GM19351 (cell line): ENCODE results near the gene CLTA.

Experiments used
- ATAC-seq: cut with Tn5 transposase; IDR thresholded peaks from one replicate; pipeline ENCODE4 v1.9.1; 2021; ENCODE audit warnings: mild to moderate bottlenecking, moderate library complexity; ENCODE audit not compliant: unreplicated experiment

CLTA gene, protein sequence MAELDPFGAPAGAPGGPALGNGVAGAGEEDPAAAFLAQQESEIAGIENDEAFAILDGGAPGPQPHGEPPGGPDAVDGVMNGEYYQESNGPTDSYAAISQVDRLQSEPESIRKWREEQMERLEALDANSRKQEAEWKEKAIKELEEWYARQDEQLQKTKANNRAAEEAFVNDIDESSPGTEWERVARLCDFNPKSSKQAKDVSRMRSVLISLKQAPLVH

DNA sequence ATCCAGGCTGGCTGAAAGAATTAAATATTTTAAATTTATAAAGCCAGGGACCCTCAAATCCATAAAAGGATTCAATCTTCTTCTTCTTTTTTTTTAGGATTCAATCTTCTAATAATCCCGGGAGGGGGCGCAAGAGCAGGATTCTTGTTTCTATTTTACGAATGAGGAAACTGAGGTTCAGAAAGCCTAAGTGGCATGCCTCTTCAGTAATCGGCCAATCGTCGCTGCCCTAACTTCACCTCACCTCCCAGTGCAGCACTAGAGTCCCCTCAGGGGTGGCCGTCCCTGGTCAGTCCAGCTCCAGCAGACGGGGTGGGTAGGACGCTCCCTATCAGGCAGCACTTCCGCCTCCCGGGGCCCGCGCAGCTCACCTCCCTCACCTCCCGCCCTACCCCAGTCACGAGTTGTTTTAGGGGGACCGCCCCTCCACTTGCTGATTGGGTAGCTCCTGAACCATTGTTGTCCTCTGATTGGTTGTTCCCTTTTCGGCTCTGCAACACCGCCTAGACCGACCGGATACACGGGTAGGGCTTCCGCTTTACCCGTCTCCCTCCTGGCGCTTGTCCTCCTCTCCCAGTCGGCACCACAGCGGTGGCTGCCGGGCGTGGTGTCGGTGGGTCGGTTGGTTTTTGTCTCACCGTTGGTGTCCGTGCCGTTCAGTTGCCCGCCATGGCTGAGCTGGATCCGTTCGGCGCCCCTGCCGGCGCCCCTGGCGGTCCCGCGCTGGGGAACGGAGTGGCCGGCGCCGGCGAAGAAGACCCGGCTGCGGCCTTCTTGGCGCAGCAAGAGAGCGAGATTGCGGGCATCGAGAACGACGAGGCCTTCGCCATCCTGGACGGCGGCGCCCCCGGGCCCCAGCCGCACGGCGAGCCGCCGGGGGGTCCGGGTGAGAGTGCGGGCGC, at the start of gene CLTA:
Gene CLTA (plus strand): TSS at position 534 of the 902 bp plus-strand sequence. CDS start 136 bp downstream, at position 670.
- ATAC-seq = peak; percentile 98

DNA sequence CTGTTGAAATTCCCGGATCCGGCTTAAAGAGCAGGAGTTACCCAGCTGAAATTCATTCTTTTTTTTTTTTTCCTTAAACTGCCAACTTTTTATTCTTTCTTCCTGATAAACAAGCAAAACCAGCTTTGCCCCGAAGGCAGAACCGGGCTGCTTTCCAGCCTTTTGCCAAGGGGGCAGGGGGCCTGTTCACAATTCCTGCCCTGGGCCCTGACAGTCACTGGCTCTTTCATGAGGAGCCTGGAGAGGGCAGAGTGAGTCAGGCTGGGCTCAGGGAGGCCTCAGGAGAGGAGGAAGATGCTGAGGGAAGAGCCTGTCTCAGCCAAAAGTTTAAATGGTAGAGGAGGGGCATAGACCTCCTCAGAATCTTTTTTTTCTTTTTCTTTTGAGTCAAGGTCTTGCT, 49.4 kb upstream of the CLTA start:
- no peak for ATAC-seq

DNA sequence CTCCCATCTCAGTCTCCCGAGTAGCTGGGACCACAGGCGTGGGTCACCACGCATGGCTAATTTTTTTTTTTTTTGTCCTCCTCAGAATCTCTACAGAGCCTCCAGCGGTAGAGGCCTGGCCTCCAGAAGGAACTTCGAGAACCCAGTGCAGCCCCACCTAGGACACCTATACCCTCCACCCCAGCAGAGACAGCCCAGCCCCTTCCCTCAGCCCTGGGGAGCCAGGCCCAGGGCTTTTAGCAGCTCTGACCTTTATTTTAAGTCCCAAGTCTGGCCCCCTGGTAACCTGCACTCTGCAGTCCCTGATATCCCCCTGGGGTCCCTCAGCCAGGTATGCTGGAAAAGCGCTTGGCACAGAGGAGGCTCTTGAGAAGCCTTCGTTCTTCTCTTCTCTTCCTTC, 49.0 kb upstream of the CLTA start:
- no peak for ATAC-seq

DNA sequence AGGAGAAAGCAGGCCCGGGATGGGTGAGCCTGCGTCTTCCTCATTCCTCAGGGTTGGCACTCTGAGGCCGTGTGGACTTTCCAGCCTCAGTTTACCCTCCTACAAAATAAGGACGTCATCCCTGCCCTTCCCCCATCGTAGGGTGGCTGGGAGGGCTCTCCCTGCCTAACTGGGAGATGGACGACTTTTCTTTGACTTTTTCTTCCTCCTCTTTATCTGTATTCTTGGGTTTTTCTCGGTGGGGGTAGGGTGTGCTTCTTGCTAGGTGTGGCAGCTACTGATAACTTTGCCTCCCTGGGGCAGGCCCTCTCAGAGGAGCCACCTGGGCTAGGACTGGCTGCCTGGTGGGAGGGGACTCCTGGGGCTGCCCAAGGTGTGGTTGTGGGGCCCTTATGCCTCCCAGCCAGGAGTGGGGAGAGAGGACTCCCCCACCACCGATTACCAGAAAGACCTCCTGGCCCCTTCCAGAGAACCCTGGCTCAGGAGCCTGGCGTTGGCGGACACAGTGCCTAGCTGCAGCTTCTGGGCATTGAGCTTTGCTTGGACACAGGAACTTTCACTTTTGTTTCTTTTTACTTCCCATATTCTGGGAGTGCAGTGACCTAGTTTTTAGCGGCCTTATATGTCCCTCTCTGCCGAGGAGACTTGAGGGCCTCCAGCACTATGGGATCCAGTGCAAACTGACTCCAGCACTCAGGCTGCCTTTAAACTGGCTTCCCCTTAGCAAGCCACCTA, 48.0 kb upstream of the CLTA start:
- ATAC-seq = no peak

DNA sequence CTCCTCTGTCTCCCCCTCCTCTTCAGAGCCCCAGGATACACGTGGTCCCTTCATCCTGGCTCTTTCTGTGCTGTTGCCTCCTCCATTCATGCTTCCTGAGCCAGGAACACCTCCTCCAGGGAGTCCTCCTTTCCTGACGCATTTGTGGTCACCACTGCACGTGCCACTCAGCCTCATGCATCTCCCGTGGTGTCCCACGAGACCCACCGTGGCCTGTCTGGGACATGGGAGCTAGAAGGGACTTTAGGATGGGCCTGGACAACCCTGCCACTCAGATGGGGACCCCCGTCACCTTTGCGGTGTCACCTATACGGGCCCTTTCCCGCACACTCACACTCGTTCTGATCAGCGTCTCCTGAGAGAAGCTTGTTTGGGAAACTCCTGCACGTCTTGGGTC, 47.5 kb upstream of the CLTA start:
- ATAC-seq = no peak

DNA sequence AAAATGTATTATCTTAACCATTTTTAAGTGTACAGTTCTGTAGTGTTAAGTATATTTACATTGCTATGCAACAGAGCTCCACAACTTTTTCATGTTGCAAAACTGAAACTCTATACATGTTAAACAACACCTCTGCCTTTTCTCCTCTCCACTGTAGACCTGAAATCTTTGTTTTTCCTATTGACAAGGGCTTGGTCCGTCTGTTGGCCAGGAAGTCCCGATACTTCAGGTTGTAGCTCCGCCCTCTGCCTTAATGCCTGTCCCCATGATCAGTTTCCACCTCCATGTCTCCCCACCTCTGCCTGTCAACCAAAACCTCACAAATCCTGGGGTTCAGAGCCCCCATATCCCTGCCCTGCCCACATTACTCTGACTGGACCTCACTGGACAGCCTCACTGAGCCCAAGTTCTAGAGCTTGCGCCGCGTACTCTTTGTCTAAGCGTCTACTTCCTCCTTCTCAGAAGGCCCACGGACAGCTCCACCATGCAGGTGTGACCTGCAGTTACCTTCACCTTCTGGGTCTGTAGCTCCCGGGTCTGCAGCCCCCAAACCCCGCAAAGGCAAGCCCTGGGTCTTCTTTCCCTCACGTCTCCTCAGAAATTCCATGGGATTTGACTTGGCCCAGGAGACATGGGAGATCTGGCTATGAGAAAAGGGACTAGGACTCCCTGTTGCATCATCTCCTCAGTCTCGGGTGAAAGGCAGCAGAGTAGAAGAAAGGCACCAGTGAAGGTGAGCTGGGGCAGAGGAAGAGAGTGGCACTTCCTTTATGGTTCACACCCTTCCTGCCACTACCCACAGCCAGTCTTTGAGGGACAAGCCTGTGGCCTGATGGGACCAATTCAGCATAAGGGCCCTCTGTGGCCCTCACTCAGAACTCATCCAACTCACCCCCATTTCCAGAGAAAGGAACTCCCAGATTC, 46.1 kb upstream of the CLTA start:
- no peak for ATAC-seq

DNA sequence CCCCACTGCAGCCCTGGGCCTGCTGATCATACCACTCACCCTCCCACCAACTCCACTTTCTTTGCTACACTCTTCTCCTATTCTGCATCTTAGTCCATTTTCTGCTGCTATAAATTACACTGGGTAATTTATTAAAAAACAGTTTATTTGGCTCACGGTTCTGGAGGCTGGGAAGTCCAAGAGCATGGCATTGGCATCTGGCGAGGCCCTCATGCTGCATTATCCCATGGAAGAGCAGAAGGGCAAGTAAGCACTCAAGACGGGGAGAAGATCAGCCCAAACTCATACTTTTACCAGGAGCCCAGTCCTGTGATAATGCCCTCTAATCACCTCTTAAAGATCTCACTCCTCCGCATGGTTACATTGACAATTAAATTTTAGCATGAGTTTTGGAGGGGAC, 44.8 kb upstream of the CLTA start:
- no peak for ATAC-seq

DNA sequence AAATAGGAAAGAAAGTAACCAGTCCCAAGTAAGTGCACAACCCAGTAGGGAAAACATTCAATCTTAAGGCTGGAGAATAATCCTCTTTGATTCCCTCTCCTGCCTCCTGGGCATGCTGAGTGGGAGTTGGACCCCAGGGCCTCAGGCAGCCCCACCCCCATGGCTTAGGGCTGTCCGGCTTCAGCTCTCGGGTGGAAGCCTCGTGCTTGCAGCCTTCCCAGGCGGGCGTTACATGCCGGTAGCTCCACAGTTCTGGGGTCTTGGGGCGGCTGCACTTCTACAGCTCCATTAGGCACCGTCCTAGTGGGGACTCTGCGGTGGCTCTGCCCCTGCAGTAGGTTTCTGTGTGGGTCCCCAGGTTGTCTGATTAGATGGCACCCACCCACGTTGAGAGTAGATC, 44.1 kb upstream of the CLTA start:
- no peak for ATAC-seq

DNA sequence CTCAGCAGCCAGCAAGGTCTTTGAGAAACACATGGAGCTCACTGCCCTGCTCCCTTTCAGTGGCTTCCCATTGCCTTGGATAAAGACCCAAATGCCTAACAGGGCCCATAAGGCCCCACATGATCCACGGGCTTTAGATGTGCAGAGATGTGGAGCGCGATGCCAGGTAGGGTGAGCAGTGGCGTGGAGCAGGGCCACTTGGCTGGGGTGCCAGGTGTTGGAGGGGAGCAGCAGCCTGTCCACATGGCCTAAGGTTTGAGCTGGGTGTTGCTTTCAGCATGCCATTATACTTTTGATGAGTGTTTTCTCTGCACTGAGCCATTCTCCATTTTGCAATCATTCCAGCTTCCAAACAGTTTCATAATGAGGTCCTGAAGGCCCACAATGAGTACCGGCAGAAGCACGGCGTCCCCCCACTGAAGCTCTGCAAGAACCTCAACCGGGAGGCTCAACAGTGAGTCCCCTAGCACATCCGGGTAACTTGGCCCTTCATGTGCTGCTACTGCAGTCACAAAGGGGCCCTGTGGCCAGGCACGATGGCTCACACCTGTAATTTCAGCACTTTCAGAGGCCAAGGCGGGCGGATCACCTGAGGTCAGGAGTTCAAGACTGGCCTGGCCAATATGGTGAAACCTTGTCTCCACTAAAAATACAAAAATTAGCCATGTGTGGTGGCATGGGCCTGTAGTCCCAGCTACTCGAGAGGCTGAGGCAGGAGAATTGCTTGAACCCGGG, 43.1 kb upstream of the CLTA start:
- ATAC-seq = no peak

DNA sequence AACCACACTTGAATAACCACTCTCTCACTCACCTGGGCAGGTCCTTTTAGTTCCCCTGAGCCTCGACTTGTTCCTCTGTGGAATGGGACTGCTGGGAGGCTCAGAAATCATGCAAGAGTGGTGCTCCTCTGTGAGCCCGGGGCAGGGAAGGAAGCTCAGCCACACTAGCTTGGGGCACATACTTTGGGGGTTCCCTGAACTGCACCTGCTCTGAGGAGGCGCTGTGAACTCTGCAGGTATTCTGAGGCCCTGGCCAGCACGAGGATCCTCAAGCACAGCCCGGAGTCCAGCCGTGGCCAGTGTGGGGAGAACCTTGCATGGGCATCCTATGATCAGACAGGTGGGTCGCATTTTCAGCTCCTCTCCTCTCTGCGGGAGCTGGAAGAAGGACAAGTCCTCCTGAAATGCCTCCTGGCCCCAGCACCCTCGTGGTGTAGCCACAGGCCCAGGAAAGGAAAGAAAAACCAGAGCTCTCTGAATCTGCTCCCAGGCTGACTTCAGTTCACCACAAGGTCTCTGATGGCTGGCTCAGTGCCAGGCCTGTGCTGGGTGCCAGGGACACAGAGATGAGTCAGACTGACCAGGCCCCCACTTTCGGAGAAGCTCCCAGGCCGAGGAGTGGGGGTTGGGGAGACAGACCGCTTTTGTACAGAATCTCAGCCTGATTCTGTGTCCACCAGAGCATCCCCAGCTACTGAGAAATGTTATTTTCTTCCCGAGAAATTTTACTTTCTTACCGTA, 42.2 kb upstream of the CLTA start:
- ATAC-seq = peak; percentile 51

DNA sequence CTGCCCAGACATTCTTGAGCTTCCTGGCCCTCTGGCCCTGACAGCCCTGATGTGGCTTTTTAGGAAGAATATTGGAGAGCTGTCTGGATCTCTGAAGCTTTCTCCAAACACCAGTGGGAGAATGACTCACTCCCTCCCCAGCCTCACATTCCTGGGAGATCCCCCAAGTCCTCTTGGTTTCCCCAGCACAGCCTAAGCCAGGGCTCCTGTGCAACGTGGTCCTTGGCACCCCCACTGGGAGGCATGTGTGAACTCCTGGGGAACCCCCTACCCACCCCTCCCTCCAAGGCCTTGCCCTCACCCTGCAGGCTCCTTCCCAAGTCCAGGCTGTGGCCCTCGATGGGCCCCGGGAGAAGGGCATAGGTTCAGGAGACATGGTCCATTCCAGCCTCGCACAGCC, 41.5 kb upstream of the CLTA start:
- no peak for ATAC-seq

DNA sequence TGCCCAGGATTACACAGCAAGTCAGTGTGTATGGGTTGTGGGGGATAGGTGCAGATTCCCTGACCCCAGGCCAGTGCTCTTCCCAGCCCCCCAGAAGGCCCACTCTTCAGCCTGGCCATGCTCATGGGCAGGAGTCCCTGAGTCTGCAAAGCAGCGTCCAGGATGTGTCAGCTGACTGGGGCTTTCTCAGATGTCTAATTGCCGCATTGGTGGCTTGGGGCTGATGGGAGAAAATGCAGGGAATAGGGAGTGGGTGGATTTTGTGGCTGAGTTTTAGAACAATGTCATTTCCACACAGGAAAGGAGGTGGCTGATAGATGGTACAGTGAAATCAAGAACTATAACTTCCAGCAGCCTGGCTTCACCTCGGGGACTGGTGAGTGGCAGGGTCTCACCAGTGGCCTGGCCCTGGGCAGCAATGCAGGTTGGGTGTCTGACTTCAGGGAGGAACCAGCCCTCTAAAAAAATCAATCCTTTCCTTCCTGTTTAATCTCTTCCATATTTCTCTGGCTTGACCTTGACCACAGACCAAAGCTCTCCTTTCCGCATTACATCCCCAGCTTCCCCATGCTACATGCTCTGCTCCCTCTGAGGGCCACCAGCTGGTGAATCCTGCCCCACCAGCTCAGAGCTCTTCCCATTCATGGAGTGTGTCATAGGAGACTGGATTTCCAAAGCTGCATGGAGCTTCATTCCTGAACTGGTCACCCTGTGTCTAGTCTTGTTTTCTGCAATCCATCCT, 40.0 kb upstream of the CLTA start:
- ATAC-seq = no peak

DNA sequence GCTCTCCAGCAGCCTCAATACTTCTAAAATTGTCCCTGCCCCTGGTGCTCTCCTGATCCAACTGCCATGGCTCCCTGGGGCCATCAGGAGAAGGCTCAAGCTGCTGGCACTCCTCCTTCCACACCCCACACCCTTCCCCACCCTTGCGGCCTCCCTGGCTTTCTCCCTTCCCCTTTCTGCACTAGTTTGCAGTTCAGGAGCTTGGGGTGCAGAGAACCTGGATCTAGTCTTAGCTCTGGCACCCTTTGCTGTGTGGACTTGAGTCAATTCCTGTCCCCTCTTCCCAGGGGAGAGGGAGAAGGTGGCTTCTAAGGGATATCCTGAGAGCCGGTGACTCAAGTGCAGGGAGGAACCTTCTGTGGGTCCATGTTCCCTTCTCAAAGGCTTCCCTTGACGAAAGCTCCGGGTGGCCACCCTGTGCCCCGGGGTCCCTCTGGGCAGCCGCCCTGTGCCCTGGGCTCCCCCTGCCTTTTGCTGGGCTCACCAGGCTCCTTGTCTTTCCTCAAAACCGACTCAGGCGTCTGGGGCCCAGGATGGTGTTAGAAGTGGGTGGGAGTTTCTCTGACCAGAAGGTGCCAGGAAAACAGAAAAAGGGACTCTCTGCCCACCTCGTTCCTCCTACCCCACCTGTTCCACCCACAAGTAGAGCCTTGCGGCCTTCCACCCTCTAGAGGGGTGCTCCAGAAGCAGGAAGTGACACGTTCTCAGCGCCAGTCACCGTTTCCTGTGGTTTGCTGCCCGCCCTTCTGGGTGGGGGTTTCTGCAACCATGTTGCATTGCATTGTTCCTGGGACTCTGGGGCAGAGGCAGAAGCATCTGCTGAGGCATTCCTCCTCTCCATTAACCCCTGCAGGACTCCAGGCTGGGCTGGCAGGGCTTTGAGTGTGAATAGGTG, 39.2 kb upstream of the CLTA start:
- peak; percentile 78 for ATAC-seq

DNA sequence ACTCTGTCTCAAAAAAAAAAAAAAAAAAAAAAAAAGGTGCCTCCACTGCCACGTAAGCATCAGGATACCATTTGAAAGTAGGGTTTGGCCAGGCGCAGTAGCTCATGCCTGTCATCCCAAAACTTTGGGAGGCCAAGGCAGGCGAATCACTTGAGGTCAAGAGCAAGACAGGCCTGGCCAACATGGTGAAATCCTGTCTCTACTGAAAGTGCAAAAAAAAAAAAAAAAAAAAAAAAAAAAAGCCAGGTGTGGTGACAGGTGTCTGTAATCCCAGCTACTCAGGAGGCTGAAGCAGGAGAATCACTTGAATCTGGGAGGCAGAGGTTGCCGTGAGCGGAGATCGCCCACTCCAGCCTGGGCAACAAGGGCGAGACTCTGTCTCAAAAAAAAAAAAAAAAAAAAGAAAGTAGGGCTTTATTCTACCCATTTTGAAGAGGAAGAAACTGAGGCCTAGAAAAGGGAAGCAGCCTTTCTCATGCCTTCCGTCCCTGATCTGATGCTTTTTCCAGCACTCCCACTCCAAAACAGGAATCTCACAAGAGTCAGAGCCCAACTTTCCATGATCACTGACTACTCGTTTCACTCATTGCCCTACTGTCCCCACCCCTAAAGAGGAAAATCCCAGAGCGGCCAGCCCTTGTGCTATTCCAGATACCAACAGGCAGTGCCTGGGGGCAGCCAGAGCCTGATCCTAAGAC, 37.8 kb upstream of the CLTA start:
- no peak for ATAC-seq

DNA sequence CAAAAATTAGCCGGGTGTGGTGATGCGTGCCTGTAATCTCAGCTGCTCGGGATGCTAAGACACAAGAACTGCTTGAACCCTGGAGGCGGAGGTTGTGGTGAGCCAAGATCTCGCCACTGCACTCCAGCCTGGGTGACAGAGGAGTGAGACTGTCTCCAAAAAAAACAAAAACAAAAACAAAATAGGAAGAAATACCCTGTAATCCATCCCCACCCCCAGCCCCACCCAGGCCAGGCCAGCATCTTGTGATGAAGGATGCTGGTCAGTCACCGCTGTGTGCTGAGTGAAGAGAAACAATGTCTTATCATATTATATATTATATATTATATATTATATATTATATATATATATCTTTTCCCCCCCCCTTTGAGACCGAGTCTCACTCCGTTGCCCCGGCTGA, 37.0 kb upstream of the CLTA start:
- ATAC-seq = no peak

DNA sequence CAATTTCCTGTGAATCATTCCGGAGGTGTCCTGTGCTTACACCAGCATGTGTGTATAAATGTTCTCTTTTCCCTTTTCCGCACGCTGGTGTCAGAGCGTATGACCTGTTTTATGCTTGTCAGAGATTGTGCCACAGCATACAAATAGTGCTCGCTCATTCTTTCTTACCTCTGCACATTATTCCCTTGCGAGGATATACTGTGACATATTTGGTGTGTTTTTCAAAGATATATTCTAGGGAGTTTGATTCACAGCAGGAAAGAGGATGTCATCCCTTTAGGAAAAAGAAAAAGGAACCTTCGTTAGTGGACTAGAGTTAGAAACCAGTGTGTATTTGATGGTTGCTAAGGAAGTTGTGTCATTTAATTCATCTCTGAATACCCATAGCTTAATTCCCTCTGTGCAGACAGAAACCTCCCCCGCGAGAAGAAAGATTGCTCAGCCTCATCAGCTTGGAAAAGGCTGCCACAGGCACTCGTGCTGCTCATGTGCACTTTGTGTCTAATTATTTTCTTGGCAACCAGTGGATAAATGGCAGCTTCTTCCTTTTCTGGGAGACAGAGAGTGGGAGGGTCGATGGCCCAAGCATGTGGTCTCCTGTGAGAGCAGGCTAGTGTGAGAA, 36.3 kb upstream of the CLTA start:
- ATAC-seq = no peak

DNA sequence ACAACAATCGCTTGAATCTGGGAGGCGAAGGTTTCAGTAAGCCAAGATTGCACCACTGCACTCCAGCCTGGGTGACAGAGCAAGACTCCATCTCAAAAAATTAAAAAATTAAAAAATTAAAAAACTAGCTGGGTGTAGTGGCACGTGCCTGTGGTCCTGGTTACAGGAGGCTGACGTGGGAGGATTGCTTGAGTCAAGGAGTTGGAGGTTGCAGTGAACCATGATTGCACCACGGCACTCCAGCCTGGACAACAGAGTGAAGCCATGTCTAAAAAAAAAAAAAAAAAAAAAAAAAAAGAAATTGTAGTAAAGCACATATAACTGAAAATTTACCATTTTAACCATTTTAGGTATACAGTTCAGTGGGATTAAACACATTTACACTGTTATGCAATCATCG, 34.6 kb upstream of the CLTA start:
- ATAC-seq = no peak
